Measurements from ENCODE around the gene RACGAP1. TPM values are rescaled to one million over a fixed set of nuclear protein-coding genes. Genes with fewer than 3 reads are reported as not detected.

The RACGAP1 gene
- total and polyA plus RNA-seq, 2 of the 8 experiments (the other 6 are each of a cell fraction or from before 2014, with no cell fraction given), result 18.0 to 66.3 TPM

GRCh38 chr12:49945394-49946080 is 79.8 kb downstream of the RACGAP1 start (continued):
- peak; percentile 83; the same call in 1 of the 2 replicates for TF ChIP-seq ATF2 (IDR thresholded peaks at IDR 0.05; ENCODE audit: low read length)
- TF ChIP-seq CREB1 (IDR thresholded peaks at IDR 0.05), result peak; percentile 60; the same call in 1 of the 2 replicates
- no peak for TF ChIP-seq BRCA1 (IDR thresholded peaks at IDR 0.05; ENCODE audit: low read depth, low read length)
- TF ChIP-seq KDM1A (IDR thresholded peaks at IDR 0.05; ENCODE audit: borderline replicate concordance, low read length), result no peak; the same call in 1 of the 2 replicates
- no peak for TF ChIP-seq TEAD4 (IDR thresholded peaks at IDR 0.05; ENCODE audit: low read depth, low read length)
